ENCODE measurements around the gene AHCY.

GRCh38 chr20:34322267-34323105, 19.3 kb upstream of the AHCY start:
- no peak for TF ChIP-seq POLR2AphosphoS5 (IDR thresholded peaks at IDR 0.05)
- no peak for TF ChIP-seq CTCF (IDR thresholded peaks at IDR 0.05)
- TF ChIP-seq POLR2A (IDR thresholded peaks at IDR 0.05): no peak
- no peak for TF ChIP-seq EP300 (IDR thresholded peaks at IDR 0.05)
